ENCODE data around the gene MYCBPAP. TPM values are rescaled to one million over a fixed set of nuclear protein-coding genes. Genes with fewer than 3 reads are reported as not detected.

MYCBPAP gene
- total RNA-seq, 2 donors from 2014 or later: 8.9 to 24.3 TPM

- no peak for ATAC-seq (replicated peaks in 1 of 2)
- Mint-ChIP-seq H3K4me1 (ENCODE audit: low read depth) (peaks cover 6% of the 10 kb centered on the region), H3K36me3 (ENCODE audit: insufficient read depth in 2 of 2) (no peaks in the 10 kb centered on the region), H3K27me3 (ENCODE audit: low read depth) (peaks cover 15% of the 10 kb centered on the region), H3K27ac (no peak overlapping the region), H3K9me3 (no peaks in the 10 kb centered on the region), H3K4me3 (no peak overlapping the region)
- no peak for DNase-seq
These were observed 46.0 kb downstream of the MYCBPAP start for GRCh38 chr17:50554201-50554600.

- no peak for DNase-seq
These were observed 48.6 kb downstream of the MYCBPAP start for GRCh38 chr17:50556803-50557202.

GRCh38 chr17:50557630-50558029 lies 49.4 kb downstream of the MYCBPAP start:
- Mint-ChIP-seq H3K36me3 (ENCODE audit: insufficient read depth in 2 of 2) (no peaks in the 10 kb centered on the region), H3K4me1 (ENCODE audit: low read depth) (peaks cover 15% of the 10 kb centered on the region), H3K4me3 (no peak overlapping the region), H3K27ac (no peak overlapping the region), H3K27me3 (ENCODE audit: low read depth) (peaks cover 20% of the 10 kb centered on the region), H3K9me3 (no peaks in the 10 kb centered on the region)
- ATAC-seq (replicated peaks in 1 of 2) (no peak), DNase-seq (no peak)

More at GRCh38 chr17:50556803-50557202, 48.6 kb downstream of the MYCBPAP start:
- Mint-ChIP-seq H3K27me3 (ENCODE audit: low read depth) (peaks cover 15% of the 10 kb centered on the region), H3K4me3 (no peak overlapping the region), H3K27ac (no peak overlapping the region), H3K4me1 (ENCODE audit: low read depth) (peaks cover 15% of the 10 kb centered on the region), H3K9me3 (no peaks in the 10 kb centered on the region), H3K36me3 (ENCODE audit: insufficient read depth in 2 of 2) (no peaks in the 10 kb centered on the region)
- ATAC-seq (replicated peaks in 1 of 2): no peak

- no peak overlapping the region for H3K27ac Mint-ChIP-seq
- peaks cover 23% of the 10 kb centered on the region for H3K27me3 Mint-ChIP-seq (ENCODE audit: low read depth)
- H3K36me3 Mint-ChIP-seq (ENCODE audit: insufficient read depth in 2 of 2): no peaks in the 10 kb centered on the region
- H3K4me1 Mint-ChIP-seq (ENCODE audit: low read depth): peaks cover 15% of the 10 kb centered on the region
- peak overlapping the region in 1 of 2 donors; percentile 92 for H3K4me3 Mint-ChIP-seq
- H3K9me3 Mint-ChIP-seq: no peaks in the 10 kb centered on the region
- ATAC-seq (replicated peaks in 1 of 2) (no peak), DNase-seq (no peak)
These were observed 49.9 kb downstream of the MYCBPAP start for GRCh38 chr17:50558091-50558490.

GRCh38 chr17:50558581-50558940 lies 50.3 kb downstream of the MYCBPAP start:
- no peaks in the 10 kb centered on the region for H3K36me3 Mint-ChIP-seq (ENCODE audit: insufficient read depth in 2 of 2)
- peaks cover 15% of the 10 kb centered on the region for H3K4me1 Mint-ChIP-seq (ENCODE audit: low read depth)
- DNase-seq (no peak), ATAC-seq (replicated peaks in 1 of 2) (no peak)
- no peaks in the 10 kb centered on the region for H3K9me3 Mint-ChIP-seq
- no peak overlapping the region for H3K27ac Mint-ChIP-seq
- peak overlapping the region; percentile 67 to 92 for H3K4me3 Mint-ChIP-seq
- peaks cover 28% of the 10 kb centered on the region for H3K27me3 Mint-ChIP-seq (ENCODE audit: low read depth)

GRCh38 chr17:50558941-50559614 lies 50.8 kb downstream of the MYCBPAP start:
- Mint-ChIP-seq H3K9me3 (no peaks in the 10 kb centered on the region), H3K36me3 (ENCODE audit: insufficient read depth in 2 of 2) (no peaks in the 10 kb centered on the region), H3K27ac (no peak overlapping the region), H3K4me1 (ENCODE audit: low read depth) (peaks cover 15% of the 10 kb centered on the region), H3K27me3 (ENCODE audit: low read depth) (peaks cover 33% of the 10 kb centered on the region), H3K4me3 (peak overlapping the region; percentile 67 to 92)
- no peak for DNase-seq
- no peak for ATAC-seq (replicated peaks in 1 of 2)

GRCh38 chr17:50559674-50560184 lies 51.5 kb downstream of the MYCBPAP start:
- Mint-ChIP-seq H3K27me3 (ENCODE audit: low read depth) (peaks cover 39% of the 10 kb centered on the region), H3K9me3 (no peaks in the 10 kb centered on the region), H3K27ac (no peak overlapping the region), H3K4me1 (ENCODE audit: low read depth) (peaks cover 15% of the 10 kb centered on the region), H3K36me3 (ENCODE audit: insufficient read depth in 2 of 2) (no peaks in the 10 kb centered on the region), H3K4me3 (peak overlapping the region; percentile 83 to 92)
- ATAC-seq (replicated peaks in 1 of 2) (peak; percentile 36 to 46), DNase-seq (peak; percentile 35 to 58)

- peaks cover 15% of the 10 kb centered on the region for H3K4me1 Mint-ChIP-seq (ENCODE audit: low read depth)
- H3K4me3 Mint-ChIP-seq: peak within 1 kb of the TSS; percentile 83 to 92
- no peak within 1 kb of the TSS for H3K27ac Mint-ChIP-seq
These were observed 52.1 kb downstream of the MYCBPAP start, which contains the start of gene CACNA1G for GRCh38 chr17:50560185-50560824. TSS of gene CACNA1G (plus strand) at chr17:50560715. CDS start at chr17:50561460, 745 bp downstream.

GRCh38 chr17:50560931-50561745 lies 52.9 kb downstream of the MYCBPAP start:
- H3K27ac Mint-ChIP-seq: no peak overlapping the region
- H3K9me3 Mint-ChIP-seq: no peaks in the 10 kb centered on the region
- H3K4me3 Mint-ChIP-seq: peak overlapping the region; percentile 45 to 83
- ATAC-seq (replicated peaks in 1 of 2) (peak; percentile 4 to 22), DNase-seq (peak in 1 of 2 donors; percentile 36)
- no peaks in the 10 kb centered on the region for H3K36me3 Mint-ChIP-seq (ENCODE audit: insufficient read depth in 2 of 2)
- peaks cover 22% of the 10 kb centered on the region for H3K4me1 Mint-ChIP-seq (ENCODE audit: low read depth)
- H3K27me3 Mint-ChIP-seq (ENCODE audit: low read depth): peaks cover 53% of the 10 kb centered on the region

More at GRCh38 chr17:50560185-50560824, 52.1 kb downstream of the MYCBPAP start, which contains the start of gene CACNA1G:
- H3K36me3 Mint-ChIP-seq (ENCODE audit: insufficient read depth in 2 of 2): no peaks in the 10 kb centered on the region
- peak; percentile 91 to 93 for ATAC-seq (replicated peaks in 1 of 2)
- peak; percentile 91 for DNase-seq
- H3K9me3 Mint-ChIP-seq: no peaks in the 10 kb centered on the region
- H3K27me3 Mint-ChIP-seq (ENCODE audit: low read depth): peaks cover 45% of the 10 kb centered on the region

- no peaks in the 10 kb centered on the region for H3K36me3 Mint-ChIP-seq (ENCODE audit: insufficient read depth in 2 of 2)
- peaks cover 22% of the 10 kb centered on the region for H3K4me1 Mint-ChIP-seq (ENCODE audit: low read depth)
- H3K9me3 Mint-ChIP-seq: no peaks in the 10 kb centered on the region
- H3K27ac Mint-ChIP-seq: no peak overlapping the region
- peak overlapping the region in 1 of 2 donors; percentile 45 for H3K4me3 Mint-ChIP-seq
- H3K27me3 Mint-ChIP-seq (ENCODE audit: low read depth): peaks cover 59% of the 10 kb centered on the region
- ATAC-seq (replicated peaks in 1 of 2) (no peak), DNase-seq (no peak)
These were observed 53.5 kb downstream of the MYCBPAP start for GRCh38 chr17:50561746-50562141.

- Mint-ChIP-seq H3K4me1 (ENCODE audit: low read depth) (peaks cover 22% of the 10 kb centered on the region), H3K27me3 (ENCODE audit: low read depth) (peaks cover 58% of the 10 kb centered on the region), H3K27ac (no peak overlapping the region), H3K4me3 (peak overlapping the region; percentile 31 to 49), H3K36me3 (ENCODE audit: insufficient read depth in 2 of 2) (no peaks in the 10 kb centered on the region), H3K9me3 (no peaks in the 10 kb centered on the region)
- no peak for ATAC-seq (replicated peaks in 1 of 2)
- DNase-seq: no peak
These were observed 54.2 kb downstream of the MYCBPAP start for GRCh38 chr17:50562242-50563091.

- H3K27ac Mint-ChIP-seq: no peak overlapping the region
- H3K4me1 Mint-ChIP-seq (ENCODE audit: low read depth): peaks cover 22% of the 10 kb centered on the region
- DNase-seq (no peak), ATAC-seq (replicated peaks in 1 of 2) (no peak)
- no peaks in the 10 kb centered on the region for H3K36me3 Mint-ChIP-seq (ENCODE audit: insufficient read depth in 2 of 2)
- peaks cover 54% of the 10 kb centered on the region for H3K27me3 Mint-ChIP-seq (ENCODE audit: low read depth)
- no peak overlapping the region for H3K4me3 Mint-ChIP-seq
- H3K9me3 Mint-ChIP-seq: no peaks in the 10 kb centered on the region
These were observed 54.9 kb downstream of the MYCBPAP start for GRCh38 chr17:50563092-50563511.

Measured in activated T-cell treated with anti-CD3 and anti-CD28 coated beads, Interleukin-2, amount 50 U/mL, for 72 hours (primary cell).